Heart left ventricle (tissue), 13 donors: ENCODE data around the gene SLC35E3.

Source experiments
- POLR2A ChIP-seq, 2 donors: fragments of 450-650 bp; IDR thresholded peaks; one replicate each; pipeline ENCODE4 v1.6.1; 2017; ENCODE audit warnings: antibody characterized with exemption in 2 of 2, mild to moderate bottlenecking in 2 of 2, moderate library complexity in 2 of 2
- TF ChIP-seq, protein P1 (sequence below), 12 donors: fragments of 200-600 bp; sonication (generic) in 4 of 12; IDR thresholded peaks; one replicate each; pipeline versions ENCODE4 v1.5.0 to v1.8.0; 2018 to 2022; ENCODE audit warnings: antibody characterized with exemption in 12 of 12, mild to moderate bottlenecking in 5 of 12
- donor health status: ischemic (EF 13 %, LVEDD 7.1; RV severe dilation, severe dysfunction).
- donor health status: DM: no; HTN: yes; CAD: no.
- donor health status: DM: no; HTN: no; CAD: no.
- donor health status: ischemic (EF 25% LVEDD 6.9; RV normal size, moderate dysfunction).
- donor health status: ischemic (EF 25% LVEDD 5.7; RV mildly dilated, moderate dysfunction).
- donor health status: ischemic (EF 35%, LVEDD 5.7; RV mildly dilated, moderate dysfunction).
- donor health status: nonischemic (EF 11% LVEDD 7.7; RV severe dilation, severe dysfunction).
- donor health status: DM: yes; HTN: yes; CAD: no.
- donor health status: PGD.
- donor health status: ischemic (EF 29% LVEDD 5.4; RV normal size, mild dysfunction).
- donor health status: nonischemic (EF 23%, LVEDD 6.1; RV moderate dilation, normal function).

DNA sequence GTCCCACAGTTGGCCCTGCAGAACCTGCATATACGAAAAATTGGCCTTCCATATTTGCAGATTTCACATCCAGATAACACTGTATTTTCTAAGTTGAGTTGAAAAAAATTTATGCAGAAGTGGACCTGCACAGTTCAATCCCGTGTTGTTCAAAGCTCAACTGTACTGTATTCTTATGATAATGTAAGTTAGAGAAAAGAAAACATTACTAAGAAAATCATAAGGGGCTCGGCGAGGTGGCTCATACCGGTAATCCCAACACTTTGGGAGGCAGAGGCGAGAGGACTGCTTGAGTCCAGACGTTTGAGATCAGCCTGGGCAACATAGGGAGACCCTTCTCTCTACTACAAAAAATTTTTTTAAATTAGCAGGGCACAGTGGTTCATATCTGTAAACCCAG lies 18.2 kb upstream of the SLC35E3 start:
- TF ChIP-seq, protein P1, sequence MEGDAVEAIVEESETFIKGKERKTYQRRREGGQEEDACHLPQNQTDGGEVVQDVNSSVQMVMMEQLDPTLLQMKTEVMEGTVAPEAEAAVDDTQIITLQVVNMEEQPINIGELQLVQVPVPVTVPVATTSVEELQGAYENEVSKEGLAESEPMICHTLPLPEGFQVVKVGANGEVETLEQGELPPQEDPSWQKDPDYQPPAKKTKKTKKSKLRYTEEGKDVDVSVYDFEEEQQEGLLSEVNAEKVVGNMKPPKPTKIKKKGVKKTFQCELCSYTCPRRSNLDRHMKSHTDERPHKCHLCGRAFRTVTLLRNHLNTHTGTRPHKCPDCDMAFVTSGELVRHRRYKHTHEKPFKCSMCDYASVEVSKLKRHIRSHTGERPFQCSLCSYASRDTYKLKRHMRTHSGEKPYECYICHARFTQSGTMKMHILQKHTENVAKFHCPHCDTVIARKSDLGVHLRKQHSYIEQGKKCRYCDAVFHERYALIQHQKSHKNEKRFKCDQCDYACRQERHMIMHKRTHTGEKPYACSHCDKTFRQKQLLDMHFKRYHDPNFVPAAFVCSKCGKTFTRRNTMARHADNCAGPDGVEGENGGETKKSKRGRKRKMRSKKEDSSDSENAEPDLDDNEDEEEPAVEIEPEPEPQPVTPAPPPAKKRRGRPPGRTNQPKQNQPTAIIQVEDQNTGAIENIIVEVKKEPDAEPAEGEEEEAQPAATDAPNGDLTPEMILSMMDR (IDR thresholded peaks at IDR 0.05), result no peak
- TF ChIP-seq POLR2A (IDR thresholded peaks at IDR 0.05), result no peak
